ENCODE data around the gene AKTIP.

GRCh38 chr16:53517851-53518250 is 14.8 kb upstream of the AKTIP start:
- TF ChIP-seq CTCF (IDR thresholded peaks at IDR 0.05) = no peak
- no peak for TF ChIP-seq POLR2A (IDR thresholded peaks at IDR 0.05)

All from thyroid gland (tissue), 4 donors.